Stimulated activated CD4-positive, alpha-beta T cell treated with anti-CD3 and anti-CD28 coated beads, Interleukin-2, amount 100 ng/mL, for 48 hours (primary cell): ENCODE measurements around the gene SNAP47.

Experiments
- DNase-seq, 2 donors: peaks; one replicate each; pipeline ENCODE4 v3.0.0-alpha.2; 2020

SNAP47 gene

DNA sequence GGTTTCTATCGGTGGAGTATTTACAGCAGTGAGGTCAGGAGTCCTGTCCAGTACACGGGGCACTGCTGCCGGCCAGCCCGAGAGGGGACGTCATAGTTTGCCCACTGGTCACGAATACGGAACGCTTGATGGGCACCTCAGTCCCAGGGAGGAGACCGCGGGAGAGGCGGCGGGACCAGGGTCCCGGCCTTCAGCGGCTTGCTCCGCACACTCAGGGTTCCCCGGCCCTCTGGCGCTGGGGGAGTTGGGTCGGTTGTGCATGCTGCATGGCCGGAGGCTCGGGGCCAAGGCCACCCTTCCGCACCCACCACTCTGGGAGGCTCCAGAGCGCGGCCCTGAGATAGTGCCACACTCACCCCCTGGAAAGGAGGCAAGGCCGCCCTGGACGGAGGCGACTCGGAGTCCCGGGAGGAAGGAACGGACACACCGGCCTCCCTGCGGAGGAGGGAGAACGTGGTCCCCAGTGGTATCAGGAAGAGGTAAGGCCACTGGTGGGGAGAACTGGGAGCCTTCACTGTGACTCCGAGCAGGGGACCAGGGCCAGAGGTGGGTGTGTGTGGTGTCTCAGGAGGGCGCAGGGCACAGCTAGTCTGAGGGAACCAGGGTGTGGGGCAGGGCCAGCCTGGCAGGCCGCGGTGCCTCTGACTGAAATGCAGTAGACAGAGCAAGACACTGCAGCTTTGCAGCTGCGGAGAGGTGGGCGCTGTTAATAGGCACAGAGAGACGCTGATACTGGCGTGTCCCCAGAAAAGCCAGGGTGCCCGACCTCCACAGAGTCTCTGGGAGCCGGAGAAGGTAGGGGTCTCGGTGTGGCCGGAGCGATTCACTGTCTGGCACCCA is 51.7 kb downstream of the SNAP47 start:
- no peak for DNase-seq

DNA sequence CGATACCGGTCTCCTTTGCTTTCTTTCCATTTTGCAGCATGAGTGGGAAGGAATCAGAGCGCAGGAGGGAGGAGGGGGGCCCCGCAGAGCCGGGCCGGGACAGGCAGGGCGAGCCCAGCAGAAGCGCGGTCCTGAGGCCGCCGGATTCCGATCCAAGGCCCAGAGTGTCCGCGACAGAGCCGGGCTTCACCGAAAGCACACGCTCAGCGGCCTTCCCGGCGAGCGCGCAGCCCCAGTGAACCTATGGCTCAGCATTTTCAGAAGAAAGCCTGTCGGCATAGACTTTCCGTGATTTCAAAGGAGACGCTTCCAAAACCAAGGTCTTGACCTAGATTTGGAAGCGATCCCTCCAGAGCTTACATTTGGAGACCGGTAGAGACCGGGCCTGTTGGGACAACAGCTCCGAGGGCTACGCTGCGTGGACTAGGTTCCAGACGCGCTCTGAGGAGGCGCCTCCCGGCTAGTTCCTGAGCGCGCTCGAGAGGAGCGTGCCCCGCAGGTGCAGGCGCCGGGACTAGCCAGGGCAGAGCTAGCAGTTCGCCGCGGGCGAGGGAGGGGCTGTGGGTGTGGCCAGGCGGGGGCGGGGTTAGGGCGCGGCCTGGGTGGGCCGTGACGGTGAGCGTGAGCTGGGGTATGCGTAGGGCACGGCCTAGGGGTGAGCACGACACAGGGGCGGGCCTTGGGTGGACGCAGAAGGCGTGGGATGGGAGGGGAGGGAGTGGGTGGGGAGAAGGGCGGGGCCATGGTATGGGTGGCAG is 52.5 kb downstream of the SNAP47 start:
- peak; percentile 91 for DNase-seq

DNA sequence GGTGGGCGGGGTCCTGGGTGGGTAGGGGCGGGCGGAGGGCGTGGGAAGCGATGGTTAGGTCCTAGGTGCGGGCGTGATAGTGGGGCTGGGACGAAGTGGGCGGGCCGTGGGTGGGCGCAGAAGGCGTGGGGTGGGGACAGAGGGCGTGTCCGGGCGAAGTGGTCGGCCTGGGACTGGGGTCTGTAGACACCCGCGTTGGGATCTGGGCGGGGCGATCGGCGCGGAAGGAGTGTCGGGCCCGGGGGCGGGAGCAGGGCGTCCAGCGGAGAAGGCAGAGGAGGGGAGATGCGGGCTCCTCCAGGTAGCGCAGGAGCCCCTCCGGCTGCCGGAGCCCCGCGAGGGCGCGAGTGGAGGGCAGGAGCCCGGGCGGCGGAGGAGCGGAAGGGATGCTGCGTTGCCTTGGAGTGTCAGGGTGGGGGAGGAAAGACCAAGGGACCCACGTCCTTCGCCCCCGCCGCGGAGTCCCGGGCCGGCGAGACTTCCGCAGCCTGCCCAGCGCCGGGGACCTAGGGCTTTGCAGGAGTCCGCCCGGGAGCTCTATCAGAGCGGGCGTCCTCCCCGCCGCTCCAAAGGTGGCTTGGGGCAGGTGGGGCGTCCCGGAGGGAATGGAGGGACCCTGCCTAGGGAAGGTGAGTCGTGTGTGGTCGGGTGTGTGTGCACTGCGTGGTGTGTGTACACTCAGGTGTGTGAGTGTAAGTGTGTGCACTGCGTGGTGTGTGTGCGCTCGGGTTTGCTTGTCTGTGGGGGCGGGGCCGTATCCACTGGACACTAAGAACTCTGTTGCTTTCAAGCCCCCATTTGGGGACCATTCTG is 53.2 kb downstream of the SNAP47 start:
- DNase-seq: peak; percentile 54 to 61

DNA sequence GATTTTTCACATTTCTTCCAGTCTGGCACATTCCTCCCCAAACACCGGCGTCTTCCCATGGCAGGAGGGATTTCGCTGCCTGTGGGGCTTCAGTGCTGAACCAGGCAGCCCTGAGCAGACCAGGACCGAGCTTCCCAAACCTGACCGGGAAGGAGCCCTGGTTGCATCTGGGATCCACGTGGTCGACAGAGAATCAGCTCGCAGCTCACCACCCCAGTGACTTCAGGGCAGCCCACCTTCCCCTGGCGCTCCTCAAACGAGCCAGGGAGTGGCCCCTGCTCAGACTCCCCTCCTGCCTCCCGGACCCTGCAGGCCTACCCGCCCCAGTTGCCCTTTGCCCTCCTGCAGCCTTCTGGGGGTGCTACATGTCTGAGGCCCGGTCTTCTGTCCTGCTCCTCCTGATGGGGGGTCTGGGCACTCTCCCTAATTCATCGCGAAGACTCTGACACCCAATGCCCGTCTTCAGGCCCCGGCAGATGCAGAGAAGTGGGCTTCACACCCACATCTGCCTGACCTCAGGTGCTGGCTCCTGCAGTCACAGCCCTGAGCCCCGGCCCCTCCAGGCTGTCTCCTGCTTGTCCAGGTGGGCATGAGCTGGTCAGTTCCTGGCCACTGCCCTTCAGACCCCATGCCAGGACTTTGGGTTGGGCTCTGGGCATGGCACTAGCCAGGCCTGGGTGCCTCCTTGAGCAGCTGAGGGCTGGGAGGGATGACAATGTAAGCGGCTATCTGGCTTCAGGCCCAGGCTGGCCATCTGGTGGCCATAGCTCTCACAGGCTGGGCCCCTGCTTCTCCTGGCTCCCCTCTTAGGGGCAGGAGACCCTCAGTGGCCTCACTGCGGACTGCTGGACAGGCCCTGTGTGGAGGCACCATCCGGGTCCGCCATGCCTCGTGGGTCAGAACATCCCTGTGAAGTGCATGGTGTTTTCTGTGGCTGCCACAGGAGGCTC is 54.1 kb downstream of the SNAP47 start:
- no peak for DNase-seq

DNA sequence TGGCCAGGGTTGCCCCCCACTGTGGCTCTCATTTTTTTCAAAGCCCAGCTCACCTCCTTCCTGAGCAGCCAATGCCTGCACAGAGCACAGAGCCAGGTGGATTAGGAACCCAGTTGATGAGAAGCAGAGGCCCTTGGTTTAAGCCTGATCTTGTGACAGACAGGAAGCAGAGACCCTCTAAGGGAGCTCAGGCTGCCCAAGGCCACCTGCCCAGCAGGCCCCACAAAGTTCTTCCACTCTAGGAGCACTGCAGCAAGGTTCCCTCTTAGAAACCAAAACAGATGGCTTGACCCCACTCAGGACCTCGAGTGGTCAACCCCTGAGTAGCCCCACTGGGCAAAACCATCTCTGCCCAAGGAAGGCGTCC is 54.8 kb downstream of the SNAP47 start:
- DNase-seq: no peak

DNA sequence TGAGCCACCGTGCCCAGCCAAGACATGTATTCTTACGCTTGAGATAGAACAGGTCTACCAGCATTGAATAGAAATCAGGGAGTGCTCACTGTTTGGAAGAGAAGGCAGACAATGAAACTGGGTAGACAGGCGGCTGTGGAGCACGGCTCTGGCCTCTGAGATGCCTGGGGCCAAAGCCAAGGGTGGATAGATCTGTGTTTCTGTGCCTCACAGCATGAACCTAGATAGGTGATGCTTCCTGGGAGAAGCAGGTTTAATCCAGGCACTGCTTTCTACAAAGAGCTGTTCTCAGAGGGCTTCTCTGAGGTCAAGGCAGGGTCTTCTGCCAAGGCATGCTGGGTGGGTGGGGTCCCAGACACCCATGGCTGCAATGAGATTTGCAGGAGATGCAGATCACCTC is 55.6 kb downstream of the SNAP47 start:
- DNase-seq: no peak

DNA sequence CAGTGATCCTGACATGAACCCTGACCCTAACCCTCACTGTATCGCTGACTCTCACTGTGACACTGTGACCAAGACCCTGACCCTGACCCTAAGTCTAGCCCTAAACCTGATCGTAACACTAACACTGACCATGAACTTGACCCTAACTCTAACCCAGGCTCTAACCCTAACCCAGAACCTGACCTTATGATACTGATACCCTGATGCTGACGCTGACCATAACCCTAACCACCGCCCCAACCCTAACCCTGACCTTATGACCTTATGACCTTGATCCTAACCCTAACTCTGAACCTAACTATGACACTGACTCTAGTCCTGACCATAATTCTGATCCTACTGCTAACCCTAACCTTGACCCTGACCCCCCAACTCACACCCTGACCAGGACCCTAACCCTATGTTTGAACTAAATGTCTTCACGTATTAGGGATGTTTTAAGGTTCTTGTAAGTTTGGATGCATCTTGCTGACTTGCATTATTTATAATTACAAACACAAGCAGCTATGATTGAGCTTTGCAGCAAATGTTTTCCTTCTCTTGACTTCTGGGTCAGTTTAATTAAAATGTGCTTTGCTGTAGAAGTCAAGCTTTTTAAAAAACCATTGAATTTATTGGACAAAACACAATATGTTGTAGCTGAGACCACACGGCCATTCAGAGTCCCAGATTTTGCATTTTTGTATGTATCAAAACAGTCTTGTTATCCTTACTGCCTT is 56.3 kb downstream of the SNAP47 start:
- no peak for DNase-seq

DNA sequence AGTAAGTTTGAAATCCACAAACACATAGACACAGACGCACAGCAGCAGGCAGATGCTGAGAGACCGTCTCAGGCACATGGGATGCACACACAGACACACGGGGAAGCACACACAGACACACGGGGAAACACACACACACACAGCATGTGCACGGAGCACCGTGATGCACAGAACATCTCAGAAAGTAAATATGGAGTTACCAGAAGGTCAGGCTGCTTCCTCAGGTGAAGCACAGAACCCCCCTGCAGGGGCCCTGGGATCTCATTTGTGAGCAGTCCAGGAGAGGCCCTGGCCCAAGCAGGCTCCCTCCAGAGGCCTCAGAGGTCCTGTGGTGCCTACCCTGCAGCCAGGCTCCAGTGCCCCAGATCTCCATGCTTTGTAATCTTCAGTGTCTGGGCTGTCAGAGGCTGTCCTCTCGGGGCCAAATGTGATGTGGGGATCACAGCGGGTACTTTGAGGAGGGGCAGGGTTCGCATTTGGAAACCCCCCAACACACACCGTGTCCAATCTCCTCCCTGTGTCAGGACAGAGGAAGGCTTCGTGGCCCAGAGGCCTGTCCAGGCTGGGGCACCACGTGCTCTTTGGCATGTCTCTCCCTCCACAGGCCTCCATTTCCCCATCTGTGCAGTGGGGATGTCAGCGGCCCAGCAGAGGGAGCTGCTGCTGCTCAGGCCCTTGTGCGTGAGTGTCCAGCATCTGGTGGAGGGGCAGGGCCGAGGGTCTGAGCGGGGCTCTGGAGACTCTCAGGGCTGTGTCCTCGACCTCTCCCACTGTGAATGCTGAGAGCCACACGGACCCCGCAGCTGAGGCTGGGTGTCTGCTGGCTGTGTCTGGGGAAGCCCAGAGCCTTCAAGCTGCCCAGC is 57.2 kb downstream of the SNAP47 start:
- DNase-seq: no peak

DNA sequence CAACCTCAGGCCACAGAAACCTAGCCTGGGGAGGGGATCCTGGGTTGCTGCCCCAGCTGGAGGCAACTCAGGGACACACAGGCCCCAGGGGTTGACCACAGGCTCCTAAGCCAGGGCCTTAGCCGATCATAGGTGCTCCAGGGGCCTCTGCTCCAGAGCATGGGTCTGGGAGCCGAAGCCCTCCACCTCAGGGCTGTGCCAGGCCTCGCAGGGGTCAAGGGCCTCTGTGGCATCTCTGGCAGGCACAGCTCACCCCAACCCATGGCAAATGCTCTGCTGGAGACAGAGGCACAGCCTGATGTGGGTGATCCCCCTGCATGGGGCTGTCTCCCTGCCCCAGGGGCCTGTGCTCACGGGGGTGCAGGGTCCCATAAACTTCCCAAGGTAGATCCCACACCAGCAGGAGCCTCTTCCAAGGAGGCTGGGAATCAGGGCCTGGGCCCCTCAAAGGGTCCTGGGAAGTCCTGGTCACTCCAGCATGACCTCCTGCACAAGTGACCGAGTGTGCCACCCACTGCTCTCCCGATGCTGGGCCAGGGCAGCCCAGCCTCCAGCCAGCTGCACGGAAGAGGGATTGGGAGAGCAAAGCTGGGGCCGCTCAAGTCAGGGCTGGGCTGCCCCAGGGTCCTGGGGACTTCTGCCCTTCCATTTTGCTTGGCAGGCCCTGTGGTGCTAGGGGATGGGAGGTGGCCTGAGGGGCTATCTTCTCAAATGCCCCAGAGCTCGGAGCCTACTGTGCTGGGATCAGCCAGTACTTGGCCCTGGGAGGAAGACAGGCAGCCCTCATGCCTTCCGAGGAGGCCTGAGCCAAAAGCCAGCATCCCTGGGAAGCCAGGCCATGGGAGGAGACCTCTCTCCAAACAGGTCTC is 58.1 kb downstream of the SNAP47 start:
- DNase-seq: no peak

DNA sequence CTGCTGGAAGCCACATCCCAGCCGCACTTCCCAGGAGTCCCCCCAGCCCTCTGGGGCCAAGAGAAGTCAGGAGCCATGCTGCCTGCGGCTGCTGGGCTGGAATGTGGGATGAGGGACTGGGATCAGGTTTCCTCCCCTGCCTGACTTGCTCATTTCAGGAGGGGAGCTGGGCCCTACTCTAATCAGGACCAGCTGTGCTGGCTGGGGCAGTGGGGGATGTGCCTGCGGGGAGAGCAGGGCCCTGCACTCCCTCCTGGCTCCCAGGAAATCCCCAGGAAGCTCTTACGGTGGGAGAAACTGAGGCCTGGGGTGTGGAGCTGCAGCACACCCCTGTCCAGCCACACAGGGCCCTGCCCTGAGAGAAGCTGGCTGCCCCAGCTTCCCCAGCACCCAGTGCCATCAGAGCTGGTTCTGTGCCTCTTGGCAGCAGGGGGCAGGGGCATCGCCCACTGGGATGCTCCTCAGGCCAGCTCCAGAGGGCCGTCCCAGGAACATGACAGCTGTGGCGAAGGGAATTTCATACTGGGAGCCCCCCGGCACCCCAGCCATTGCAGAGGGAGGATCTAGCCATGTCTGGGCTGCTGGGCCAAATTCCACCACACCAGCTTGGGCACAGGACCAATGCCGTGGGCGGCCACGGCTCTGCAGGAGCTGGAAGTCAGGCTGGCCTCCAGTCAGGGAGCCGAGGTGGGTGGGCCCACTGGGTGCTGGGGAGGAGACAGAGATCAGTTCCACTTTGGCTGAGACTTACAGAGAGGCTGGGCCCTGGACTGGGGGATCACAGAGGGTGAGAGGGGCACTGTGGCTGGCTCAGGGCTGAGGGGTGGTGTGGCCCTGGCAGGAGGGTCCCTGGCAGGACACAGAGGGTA is 58.9 kb downstream of the SNAP47 start:
- DNase-seq: no peak

DNA sequence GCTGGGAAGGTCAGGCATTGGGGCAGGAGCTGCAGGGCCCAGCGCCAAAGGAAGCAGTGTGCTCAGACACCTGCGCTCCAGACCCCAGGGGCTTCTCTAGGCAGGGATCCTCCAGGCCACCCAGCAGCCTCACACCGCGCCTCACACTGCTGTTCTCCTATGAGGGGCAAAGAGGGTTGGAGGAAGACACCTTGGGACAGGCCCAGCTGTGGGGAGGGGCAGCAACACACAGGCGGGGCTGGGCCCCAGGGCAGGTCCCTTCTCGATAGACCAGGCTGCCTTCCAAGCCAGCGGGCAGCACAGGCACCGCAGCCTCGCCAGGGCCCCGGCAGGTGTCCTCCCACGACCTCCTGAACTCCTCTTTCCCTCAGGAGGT is 59.6 kb downstream of the SNAP47 start:
- DNase-seq: no peak

DNA sequence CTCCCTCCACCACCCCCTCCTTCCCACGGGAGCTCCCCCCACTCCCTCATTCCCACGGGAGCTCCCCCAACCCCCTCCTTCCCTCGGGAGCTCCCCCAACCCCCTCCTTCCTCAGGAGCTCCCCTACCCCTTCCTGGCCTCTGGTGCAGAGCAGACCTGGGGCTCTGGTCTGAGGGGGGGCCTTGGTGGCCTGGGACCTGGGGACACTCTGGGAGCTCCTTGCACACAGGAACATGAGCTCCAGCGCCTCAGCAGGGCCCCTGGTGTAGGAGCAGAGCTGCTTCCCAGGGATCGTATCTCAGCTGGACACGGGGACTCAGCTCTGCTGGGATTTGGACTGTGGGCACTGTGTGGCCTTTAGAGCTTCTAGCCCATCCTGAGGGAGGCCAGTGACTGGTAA is 60.5 kb downstream of the SNAP47 start:
- DNase-seq: no peak

DNA sequence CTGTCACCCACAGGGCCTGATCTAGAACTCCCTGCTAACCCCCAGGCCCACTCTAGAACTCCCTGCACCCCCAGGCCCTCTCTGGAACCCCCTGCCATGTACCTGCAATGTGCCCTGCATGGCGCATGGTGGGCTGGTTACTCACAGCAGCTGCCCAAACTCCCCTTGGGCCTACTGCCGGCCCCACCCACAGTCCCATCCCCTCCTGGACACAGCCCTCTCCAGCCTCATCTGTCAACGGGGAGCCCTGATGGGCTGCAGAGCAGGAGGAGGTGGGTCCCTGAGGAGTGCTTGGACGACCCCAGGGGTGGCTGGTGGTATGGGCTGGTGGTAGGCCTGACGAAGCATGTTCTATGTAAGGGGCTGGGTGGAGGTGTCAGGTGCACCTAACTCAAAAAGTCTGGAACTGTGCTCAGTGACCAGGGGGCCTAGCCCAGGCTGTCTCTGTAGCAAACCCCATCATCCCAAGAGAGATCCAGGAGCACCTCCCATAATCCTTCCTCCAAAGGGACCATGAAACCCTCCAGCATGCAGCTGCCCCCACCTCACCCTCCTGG is 61.2 kb downstream of the SNAP47 start:
- DNase-seq: no peak

DNA sequence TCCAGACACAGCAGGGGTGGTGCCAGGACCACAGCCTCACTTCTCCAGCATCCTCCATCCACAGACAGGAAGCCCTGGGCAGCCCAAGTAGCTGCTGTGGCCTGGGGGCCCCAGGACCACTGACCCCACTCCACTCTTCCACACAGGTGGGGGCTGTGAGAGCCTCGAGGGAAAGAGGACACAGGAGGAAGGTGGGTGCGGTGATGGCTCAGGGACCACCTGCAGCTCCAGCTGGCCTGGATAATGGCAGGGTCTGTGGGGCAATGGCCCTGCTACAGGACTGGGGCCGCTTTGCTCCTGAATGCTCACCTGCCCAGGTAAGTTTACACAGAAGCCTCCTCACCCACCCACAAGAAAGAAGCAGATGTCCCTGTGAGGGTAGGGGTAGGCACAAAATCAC is 61.9 kb downstream of the SNAP47 start:
- no peak for DNase-seq

DNA sequence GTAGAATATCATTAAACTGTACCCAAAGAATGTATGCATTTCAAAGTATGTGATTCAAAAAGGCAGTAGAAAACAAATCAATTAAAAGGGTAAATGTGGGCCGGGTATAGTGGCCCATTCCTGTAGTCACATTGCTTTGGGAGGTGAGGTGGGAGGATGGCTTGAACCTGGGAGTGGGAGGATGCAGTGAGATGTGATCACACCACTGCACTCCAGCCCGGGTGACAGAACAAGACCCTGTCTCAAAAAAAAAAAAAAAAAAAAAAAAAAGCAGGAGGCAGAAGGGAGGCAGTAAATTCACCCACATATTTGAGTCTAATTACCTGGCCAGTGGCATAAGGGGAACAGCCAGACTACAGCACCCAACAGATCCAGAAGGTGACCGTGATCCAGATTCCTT is 62.4 kb downstream of the SNAP47 start:
- DNase-seq: no peak

DNA sequence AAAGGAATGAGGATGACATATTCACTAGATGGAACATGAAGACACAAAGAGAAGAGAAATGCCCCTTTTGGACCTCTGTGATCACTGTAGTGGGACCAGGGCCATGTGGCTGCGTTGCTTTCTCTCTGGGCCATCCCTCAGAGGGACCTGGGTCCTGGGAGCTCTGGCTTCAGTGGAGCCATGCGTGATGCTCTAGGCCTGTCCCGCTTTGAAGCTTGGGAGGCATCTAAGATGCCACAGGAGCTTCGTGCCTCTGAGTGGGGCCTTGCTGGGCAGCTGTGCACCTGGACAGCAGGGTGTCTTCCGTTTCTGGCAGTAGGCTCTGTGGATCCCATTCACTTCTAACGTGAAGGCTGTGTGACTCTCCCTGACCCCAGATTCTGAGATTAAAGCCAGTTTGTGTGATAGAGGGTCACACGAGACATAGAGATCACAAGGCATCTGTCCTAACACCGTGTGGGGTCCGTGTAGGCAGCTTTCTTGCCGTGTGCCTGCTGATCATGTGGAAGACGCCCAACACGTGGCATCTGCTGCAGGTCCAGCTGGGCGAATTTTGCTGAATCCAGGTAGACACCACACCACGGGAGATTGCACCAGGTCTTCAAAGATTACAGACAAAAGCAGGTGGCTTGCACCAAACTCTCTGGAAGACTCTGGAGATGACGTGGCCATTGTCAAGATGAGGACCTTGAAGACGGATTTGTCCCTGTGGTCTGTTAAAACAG is 63.0 kb downstream of the SNAP47 start:
- no peak for DNase-seq

DNA sequence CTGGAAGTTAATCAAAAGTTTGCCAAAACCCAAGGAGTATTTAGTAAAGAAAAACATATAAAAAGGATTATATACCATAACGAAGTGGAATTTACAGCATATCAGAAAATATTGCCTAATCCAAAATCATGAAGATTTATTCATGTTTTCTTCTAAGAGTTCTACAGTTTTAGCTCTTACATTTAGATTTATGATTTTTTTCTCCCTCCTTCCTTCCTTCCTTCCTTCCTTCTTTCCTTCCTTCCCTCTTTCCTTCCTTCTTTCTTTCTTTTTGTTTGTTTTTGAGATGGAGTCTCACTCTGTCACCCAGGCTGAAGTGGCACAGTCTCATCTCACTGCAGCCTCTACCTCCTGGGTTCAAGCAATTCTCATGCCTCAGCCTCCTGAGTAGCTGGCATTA is 64.5 kb downstream of the SNAP47 start:
- DNase-seq: no peak

DNA sequence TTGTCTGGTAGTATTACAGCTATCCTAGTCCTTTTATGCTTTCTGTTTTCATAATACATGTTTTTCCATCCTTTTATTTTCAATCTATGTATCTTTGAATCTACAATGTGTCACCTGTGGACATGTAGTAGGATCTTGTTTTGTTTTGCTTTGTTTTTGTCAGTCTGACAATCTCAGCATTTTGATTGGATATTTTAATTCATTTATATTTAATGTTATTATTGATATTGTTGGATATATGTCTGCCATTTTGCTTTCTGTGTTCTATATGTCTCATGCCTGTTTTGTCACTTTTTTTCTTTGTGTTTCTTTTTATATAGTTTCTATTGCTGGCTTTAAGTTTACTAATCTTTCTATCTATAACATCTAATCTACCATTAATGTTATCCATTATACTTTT is 68.7 kb downstream of the SNAP47 start:
- DNase-seq: no peak
